CD4-positive, alpha-beta T cell treated with Interleukin-15 for 1 hour (primary cell): Measurements from ENCODE around the gene GCG.

Experiments
- DNase-seq: peaks from one replicate; pipeline ENCODE4 v3.0.0-alpha.2; 2020

Gene GCG

DNA sequence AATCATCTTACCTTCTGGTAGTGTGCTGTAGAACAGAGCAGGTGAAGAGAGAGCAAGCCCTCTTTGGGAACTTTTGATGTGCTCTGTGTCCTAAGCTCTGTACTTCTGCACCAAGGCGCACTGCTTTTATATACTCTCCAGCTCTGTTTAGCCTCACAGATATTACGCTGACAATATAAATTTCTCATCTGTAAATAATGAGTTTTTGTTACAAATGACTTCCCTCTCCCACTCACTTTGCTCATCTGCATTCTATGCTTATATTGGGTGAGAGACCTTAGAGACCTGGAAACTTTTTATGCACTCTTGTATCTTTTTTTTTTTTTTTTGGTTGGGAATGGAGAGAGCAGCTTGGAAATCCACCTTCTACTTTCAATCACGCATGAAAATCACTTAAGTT is at the start of gene GCG:
TSS of gene GCG (minus strand) at position 101 of the 400 bp plus-strand sequence. CDS start 3,069 bp downstream, outside the sequence.
- DNase-seq: no peak

DNA sequence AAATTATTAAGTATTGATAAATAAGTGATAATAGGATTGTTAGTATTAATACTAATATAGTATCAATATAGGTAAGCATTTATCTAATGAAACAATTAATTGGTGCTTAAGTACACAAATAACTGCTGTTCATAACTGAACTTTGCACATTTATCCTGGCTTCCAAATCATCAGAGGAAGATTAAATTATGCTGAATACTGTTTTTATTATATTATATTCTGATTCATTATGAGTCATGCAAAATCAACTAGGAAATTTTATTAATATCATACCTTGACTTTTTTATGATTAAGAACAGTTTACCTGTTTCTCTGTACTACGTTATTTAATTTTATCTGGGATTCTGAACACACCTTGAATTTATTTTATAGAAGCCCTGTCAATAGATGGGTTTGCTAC is 48.6 kb upstream of the GCG start:
- DNase-seq: no peak

DNA sequence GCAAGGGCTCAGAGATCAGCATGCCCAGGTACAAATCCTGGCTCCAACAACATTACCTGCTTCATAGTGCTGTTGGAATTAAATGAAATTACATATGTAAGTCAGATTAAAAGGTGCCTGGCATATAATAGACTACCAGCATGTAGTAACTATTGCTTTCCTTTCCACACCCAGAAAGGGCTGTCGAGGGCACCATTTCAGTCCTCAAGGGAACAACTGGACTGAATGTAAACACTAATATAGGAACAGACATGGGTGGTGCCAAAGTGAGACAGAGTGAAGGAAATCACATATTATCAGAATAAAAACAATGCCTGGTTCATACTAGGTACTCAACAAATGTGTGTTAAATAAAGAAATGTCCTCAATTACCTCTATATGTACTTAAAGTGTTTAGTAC is 47.9 kb upstream of the GCG start:
- DNase-seq: no peak

DNA sequence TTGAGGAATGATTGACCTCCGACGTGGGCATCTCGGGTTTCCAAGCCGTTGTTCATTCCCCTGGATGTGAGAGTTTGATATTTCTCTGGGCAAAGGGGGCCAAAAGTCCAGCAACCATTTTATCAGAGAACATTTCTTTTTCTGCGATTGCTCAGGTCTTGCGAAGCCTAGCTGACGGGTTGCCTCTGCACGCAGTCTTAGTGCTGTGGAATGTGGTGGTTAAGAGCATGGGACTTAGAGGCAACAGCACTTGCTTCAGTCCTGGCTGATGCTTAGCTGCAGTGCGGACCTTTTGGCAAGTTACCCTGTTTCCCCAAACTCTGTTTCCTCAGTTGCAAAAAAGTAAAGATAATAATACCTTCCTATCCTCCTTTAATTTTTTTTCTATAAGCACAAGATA is 46.2 kb upstream of the GCG start:
- DNase-seq: no peak

DNA sequence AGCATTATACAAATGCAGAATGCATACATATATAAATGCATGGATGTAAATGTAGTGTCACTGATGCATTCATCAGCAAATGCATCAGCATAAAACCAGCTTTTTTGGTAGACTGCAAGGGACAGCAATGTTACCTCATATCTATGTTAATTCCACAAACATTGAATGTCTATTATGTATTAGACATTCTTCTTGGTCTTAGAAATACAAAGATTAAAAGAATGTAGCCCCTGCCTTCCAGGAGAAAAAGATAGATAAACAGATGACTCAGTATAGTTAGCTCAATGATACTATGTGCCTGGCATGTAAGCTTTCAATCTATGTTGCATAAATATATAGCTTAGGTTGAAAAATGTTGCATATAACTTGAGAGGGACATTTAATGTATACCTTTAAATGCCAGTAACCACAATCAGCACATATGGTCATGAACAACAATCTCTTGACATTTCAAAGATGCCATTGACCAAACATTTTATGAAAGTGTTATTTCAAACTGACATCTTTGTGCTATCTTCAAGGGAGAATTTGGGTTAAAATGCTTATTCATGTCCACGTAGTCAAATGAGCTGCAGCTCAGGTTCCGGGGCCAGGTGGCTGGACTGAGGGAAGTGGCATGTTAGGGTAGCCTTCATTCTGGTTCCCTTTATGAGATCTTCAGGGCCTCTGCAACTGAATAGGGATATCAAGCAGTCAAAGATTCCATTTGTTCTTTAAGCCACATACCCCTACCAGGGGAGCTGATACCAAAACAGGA is 45.2 kb upstream of the GCG start:
- no peak for DNase-seq

DNA sequence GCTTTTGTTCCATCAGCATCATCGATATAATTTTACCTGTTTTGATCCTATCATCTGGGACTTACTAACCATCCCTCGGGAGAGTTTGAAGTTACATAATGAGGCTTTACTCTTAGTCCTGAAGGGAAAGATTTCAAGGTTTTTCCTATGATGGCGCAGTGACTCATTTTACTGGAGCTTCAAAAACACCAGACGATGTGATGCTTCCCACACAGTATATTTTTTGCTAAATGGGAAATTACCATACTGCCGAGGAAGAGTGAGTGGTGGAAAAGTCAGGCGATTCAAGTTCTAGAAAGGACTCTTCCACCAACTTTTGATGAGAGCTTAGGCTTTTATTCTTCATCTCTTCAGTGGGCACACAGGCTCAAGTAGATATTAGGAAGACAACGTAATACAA is 44.6 kb upstream of the GCG start:
- no peak for DNase-seq

DNA sequence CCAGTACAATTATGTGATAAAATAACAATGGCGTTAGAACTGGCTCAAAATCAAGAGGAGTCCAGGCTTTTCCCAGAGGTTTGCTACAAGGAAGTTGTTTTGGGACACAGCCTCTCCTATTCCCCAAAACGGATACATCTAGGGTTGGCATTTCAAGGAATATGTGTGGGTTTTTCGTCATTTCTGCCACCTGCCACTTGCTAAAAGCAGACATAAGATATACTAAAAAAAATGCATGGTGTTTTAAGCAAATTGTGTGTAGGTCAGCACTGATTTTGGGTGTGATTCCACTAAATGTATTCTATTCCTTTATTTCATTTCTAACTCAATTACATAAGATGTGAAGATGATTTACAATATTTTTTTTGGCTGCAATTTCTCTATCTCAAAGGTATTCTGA is 36.4 kb upstream of the GCG start:
- DNase-seq: no peak

DNA sequence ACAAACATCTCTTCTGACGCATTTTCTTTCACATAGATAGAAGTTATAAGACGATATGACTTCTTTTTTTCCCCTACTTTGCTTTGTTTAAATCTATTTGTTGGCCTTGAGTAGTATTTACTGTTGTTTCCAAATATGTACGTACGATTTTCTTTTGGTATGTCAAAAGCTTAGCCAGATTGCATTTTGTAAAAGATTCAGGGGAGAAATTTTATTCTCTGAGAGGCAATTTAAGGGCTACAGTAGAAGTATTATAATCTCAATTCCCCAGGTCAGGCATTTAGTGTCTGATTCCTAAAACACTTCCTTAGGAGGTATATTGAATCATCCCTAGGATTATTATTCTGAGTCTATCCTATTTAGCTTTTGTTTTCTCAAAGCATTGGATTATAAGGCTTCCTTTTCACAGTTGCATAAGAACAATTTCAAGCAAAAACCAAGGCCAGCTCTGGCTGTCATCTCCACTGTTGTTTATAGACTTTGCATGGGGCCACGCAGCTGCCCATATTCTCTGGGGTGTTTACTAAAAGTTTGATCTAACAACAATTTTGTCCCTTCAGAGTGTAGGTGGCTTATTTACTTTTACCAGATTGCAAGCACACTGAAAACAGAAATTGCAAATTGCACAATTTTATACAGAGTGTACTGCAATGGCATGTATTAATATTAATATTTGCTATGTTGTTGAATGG is 33.6 kb upstream of the GCG start:
- DNase-seq: no peak

DNA sequence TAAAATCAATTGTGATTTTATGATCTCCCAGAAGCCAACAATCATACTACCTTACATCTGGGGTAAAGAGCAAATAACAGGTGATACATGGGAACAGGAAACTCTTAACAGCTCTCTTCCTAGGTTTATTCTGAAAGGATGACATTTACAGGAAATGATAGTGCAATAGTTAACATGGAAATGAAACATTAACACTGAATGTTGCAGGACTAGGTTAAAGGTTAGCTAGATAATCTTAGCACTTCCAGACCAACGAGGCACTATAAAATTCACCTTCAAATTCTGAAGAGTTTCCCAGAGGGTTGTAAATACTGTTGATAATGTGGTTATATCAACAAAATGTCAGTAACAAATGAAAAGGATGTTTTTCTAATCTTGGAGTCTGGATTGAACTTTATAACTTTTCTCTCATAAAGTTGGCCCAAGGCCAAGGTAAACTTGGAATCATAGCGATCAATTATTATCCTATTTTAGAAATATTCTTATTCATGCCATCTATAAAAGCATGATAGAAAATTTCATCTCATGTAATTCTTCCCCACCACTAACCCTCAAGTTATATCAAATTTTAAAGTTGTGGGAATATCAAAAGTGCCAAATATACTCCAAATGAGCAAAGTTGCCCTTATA is 32.9 kb upstream of the GCG start:
- no peak for DNase-seq

DNA sequence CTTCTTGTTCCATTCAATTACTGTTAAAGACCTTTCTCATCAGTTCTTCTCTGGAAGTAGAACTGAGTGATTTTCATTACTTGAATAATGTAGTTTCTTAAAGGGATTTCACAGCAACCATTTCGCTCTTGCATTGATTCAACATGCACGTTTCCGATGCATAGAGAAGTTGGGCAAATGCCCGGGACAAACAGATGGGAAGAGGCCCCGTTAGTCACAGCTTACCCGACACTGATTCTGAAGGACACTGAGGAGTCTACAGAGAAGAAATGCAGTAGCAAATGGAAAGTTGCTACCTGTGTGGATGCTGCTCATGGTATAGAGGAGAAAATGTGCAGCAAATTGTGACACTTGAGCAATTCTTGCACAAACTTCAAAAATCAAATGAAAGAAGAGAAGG is 32.3 kb upstream of the GCG start:
- DNase-seq: no peak

DNA sequence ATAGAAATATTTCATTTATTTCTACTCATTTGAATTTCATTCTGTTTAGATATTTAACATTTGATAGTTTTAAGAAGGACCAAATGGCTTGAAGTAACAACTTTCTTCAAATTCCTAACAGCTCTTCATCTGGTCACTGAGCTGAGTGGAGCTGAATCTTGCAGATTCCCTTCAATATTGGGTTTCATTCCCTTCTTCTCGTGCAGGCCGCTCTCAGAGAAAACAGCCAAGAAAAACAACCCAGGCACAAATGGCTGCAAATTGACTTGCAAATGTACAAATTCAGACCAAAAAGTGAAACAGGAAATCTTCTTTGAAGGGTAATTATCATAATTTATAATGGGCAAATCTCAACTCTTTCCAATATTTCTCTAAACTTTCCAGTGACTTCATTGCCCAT is 30.3 kb upstream of the GCG start:
- DNase-seq: no peak

DNA sequence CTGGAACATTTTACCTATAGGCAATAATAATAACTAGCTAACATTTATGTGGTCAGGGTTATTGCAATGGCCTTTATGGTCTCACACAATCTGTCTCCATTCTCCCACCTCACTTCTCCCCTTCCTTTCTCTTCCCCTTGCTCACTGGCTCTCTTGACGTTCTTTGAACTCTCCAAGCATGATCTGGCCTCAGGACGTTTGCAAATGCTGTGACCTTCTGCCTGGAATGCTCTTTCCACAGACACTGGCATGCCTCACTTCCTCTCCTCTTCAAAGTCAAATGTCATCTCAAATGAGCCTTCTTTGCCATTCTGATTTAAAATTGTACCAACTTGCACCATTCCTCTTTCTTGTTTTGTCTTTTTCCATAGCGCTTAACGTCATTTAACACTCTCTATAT is 25.3 kb upstream of the GCG start:
- no peak for DNase-seq

DNA sequence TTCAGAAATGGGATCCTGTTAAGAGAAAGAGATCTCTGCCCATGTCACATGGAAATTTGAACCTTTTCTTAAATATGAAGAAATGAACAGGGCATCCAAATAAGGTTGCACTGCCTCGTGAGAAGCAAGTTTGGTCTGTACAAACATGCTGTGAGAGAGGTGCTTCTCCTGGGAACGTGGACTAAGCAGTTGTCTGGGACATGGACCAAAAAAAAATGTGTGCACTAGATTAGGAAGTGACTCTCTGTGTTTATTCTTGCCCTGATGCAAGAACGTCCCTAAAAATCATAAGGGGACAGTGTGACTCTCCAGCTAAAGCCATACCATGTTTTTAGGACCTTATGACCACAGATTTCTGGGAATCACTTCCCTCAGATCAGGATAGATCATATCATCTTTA is 23.7 kb upstream of the GCG start:
- DNase-seq: no peak

DNA sequence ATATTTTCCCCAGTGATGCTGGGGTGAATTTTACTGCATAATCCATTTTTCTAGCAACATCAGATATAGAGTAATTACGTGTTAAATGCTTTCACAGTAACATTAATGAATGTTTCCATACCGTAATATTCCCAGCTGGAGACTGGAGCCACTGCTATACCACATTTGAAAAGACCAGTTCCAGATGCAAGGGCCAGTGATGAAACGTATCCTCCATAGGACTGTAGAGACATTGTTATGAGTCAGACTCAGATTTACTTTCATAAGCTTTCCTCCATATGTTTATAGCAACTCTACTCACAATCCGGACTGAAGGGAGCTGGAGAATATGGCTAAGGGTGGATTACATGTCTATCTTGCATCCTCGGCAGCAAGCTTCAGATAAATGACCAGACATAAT is 22.7 kb upstream of the GCG start:
- no peak for DNase-seq

DNA sequence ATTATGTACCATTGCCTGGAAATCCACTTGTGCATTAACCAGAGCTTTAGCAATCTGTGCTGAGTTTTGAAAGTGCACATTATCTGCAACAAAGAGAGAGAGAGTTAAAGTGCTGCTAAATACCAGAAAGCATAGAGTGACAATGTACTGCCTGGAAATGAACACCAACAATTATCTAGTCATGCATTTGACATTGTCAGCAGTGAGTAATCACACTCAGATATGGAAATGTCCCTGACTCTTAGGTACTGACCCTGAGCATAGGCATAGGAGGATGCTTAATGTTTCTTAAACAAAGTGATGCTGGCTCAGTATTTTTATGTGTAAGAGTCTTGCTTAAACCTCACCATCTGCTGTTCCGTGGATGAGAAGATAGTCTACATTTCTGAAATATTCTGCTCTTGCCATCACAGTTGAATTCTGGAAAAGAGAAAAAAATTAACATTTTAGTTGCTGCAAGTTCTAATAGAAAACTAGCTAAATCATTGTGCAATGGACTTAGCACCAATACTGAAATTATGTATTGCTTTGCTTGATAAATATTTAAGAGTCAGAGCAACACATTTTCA is 20.8 kb upstream of the GCG start:
- no peak for DNase-seq

DNA sequence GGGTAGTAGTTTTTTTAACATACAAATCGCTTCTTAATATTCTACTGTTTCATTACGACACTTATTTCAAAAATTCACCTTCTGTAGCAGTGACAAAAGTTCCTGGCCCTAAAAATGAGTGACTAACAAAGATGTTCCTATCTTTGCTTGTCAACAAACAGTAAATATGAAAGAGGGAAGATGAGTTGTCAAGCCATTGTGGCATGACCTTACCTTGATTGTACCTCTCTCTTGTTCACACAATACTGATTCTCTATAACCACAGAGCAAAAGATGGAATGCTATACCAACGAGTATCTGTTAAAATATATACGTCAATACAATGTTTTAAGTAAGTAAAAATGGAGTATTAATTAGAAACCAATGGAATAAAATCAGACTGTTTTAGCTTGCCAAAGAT is 14.7 kb upstream of the GCG start:
- no peak for DNase-seq

DNA sequence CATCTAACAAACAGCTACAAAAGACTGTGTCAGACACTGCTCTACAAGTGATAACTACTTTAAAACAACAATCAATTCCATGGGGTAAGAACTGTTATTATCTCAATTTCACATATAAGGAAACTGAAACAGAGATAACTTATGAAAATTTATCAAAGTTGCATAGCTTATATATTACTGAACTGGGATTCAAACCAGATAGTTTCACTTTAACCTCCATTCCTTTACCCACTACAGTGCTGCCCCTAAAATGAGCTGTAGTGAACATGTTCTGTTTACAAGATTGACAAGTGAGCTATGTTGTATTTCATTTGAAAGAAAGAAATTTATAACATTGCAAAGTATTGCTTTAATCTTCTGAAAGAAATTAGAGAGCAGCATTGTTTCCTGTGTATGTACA is 14.1 kb upstream of the GCG start:
- no peak for DNase-seq

DNA sequence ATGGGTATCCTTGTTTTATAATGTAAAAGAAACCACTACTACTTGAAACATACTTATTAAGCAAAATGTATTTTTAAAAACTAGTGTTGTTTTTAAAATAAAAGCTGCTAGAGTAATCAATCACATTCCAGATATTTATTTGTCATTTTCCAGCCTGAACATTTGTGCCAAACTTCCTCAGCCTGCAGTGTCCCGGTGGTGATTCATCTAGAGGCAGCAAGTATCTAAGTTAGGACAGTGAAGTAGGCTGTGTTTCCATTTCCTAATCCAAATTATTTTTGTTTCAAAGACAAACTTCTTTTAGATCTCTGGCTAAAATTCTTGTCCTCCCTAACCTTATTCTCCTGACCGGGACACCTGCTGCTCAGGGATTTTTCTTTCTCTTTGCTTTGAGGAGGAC is 12.8 kb upstream of the GCG start:
- DNase-seq: no peak

DNA sequence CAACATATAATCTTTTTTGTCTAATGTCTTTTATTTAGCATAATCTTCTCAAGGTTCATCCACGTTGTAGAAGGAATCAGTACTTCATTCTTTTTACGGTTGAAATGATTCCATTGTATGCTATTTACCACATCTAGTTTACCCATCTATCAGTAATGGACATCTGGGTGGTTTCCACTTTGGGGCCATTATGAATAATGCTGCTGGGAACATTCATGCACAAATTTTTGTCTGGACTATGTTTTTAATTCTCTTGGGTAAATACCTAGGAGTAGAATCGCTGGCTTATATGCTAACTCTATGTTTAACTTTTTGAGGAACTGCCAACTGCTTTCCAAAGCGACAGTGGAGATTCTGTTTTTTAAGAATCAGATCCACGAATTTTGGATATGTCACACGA is 7.4 kb upstream of the GCG start:
- DNase-seq: no peak

DNA sequence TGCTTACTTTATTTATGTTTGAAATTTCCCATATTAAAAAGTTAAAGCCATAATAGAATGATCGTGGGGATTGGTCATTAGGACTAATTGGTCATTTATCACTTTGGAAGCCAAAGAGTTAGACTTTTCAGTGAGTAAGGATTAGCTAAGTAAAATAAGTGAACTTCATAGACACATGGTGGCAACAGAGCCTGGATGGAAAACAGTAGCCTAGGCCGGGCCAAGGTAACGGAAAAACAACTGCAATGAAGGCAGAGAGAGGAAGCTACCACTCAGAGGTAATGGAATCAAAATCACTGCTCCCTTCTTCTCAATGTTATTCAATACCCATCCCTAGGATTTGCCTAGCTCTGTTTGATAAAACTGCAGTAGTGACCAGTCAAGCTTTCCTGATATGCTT is 4.1 kb upstream of the GCG start:
- DNase-seq: no peak

DNA sequence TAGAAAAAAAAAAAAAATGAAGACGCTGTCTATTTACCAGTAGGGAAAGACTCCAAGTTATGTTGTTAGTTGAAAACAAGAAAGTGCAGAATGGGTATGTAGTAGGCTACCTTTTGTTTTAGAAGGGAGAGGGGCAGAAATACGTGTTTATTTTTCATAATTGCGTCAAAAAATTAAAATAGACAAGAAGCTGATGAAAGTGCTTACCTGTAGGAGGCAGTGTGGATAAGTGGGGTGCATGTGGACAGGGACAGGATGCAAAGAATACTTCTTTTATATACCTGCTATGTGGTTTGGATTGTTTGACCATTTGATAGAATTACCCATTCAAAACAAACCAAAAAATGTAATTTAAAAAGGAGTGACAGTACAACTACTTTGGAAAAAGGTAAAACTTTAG is 3.0 kb upstream of the GCG start:
- no peak for DNase-seq

DNA sequence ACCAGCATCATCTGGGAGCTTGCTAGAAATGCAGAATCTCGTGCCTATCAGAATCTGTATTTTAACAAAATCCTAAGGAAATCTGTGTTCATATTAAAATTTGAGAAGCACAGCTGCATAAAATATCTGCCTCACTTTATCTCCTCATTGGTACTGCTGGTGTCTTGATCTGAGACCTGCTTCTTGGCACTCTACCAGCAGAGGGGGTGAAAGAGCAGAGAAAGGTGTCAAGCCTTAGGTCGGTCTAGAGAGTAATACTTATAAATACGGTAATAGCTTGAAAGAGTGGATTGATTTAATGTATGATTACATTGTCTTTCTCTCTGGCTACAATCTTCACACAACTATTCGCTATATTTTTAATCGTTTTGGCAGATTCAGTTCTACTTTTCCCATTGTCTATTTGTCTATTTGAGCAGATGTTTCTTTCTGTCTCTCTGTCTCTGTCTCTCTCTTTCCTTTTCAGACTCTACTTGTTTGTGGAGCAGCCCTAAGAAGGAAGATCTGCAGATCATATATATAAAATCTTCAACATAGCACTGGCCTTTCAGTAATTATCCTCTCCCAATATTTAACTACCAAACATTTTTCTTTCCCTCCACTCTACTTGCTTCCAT is 1.7 kb upstream of the GCG start:
- DNase-seq: peak; percentile 36

DNA sequence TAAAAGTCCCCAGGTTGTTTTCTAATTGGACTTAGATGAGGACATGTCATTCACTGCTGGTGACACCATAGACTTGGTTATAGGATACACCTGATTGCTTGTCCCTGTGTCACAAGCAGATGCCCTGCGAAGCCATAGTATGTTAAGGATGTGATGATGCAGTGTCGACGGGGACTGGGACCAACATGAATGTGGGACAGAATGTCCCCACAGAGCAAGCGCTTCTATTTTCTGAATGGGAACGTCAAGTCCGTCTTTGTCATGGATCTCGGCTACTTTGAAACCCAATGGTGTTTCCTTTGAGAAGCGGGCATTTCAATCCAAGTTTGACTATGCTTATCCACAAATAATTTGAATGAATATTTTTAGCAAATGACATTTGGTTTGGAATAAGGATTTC is 2.1 kb downstream of the GCG start:
- no peak for DNase-seq

DNA sequence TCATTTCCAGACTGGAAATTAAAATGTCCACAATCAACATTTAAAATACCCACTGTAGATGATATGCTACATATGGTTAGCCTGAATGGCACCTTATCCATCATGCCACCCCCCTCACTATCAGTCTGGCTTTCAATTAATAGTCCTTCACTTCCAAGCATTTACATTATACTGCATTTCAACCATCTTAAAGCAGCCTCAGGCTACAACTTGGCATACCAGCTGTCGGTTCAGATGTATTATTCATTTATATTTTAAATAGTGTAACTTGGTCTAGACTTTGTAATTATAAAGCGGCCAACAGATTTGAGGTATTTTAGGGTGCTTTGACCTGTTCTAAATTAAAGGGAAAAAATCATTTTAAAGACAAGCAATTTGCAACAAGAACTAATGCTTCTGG is 2.6 kb downstream of the GCG start:
- DNase-seq: no peak
